H9 (cell line): ENCODE measurements around the gene SULT1C3. TPM values are rescaled to one million over a fixed set of nuclear protein-coding genes. Genes with fewer than 3 reads are reported as not detected.

Source experiments
- DNase-seq: peaks from one replicate; pipeline ENCODE4 v3.0.0-alpha.2; 2017
- H2AFZ ChIP-seq: one replicate; pipeline ENCODE4 v1.6.1; 2013; ENCODE audit warnings: mild to moderate bottlenecking, low read length, control low read depth, moderate library complexity
- H2AK5ac ChIP-seq: 2 replicates; pipeline ENCODE4 v1.6.1; 2013; ENCODE audit warnings: low read length, control low read depth, mixed read lengths; ENCODE audit not compliant: insufficient read length
- H2BK120ac ChIP-seq: one replicate; pipeline ENCODE4 v1.6.1; 2013; ENCODE audit warnings: low read depth, mild to moderate bottlenecking, low read length, control low read depth, inconsistent platforms; ENCODE audit not compliant: poor library complexity, severe bottlenecking
- H2BK12ac ChIP-seq: 2 replicates; pipeline ENCODE4 v1.6.1; 2013; ENCODE audit warnings: low read length, control low read depth, mixed read lengths, low read depth; ENCODE audit not compliant: insufficient read length
- H2BK15ac ChIP-seq: 2 replicates; pipeline ENCODE4 v1.6.1; 2013; ENCODE audit warnings: low read depth, low read length, control low read depth
- H2BK20ac ChIP-seq: one replicate; pipeline ENCODE4 v1.6.1; 2013; ENCODE audit warnings: low read depth, mild to moderate bottlenecking, low read length, control low read depth, inconsistent platforms; ENCODE audit not compliant: poor library complexity, severe bottlenecking
- H2BK5ac ChIP-seq: 2 replicates; pipeline ENCODE4 v1.6.1; 2013; ENCODE audit warnings: low read length, control low read depth, mixed read lengths; ENCODE audit not compliant: insufficient read length
- H3K14ac ChIP-seq: 2 replicates; pipeline ENCODE4 v1.6.1; 2013; ENCODE audit warnings: low read length, control low read depth; ENCODE audit not compliant: insufficient read depth
- H3K18ac ChIP-seq: 2 replicates; pipeline ENCODE4 v1.6.1; 2013; ENCODE audit warnings: low read depth, mild to moderate bottlenecking, mixed read lengths, low read length, control low read depth; ENCODE audit not compliant: insufficient read length
- H3K23ac ChIP-seq: 2 replicates; pipeline ENCODE4 v1.6.1; 2013; ENCODE audit warnings: low read length, control low read depth, mixed read lengths, low read depth; ENCODE audit not compliant: insufficient read length
- H3K23me2 ChIP-seq: 2 replicates; pipeline ENCODE4 v1.6.1; 2013; ENCODE audit warnings: low read depth, mild to moderate bottlenecking, mixed read lengths, low read length, control low read depth; ENCODE audit not compliant: insufficient read length, poor library complexity, severe bottlenecking
- H3K27ac ChIP-seq: 2 replicates; pipeline ENCODE4 v1.5.1; 2013; ENCODE audit warnings: low read length, control low read depth, mixed read lengths, low read depth; ENCODE audit not compliant: insufficient read length
- H3K27me3 ChIP-seq: 2 replicates; pipeline ENCODE4 v1.6.1; 2013; ENCODE audit warnings: low read length, control low read depth, inconsistent platforms; ENCODE audit not compliant: insufficient read depth
- H3K4ac ChIP-seq: 2 replicates; pipeline ENCODE4 v1.6.1; 2013; ENCODE audit warnings: low read depth, mild to moderate bottlenecking, control low read depth, inconsistent platforms, low read length, moderate library complexity
- H3K4me1 ChIP-seq: 2 replicates; pipeline ENCODE4 v1.6.1; 2013; ENCODE audit warnings: low read length, control low read depth, inconsistent platforms; ENCODE audit not compliant: insufficient read depth
- H3K4me2 ChIP-seq: 2 replicates; pipeline ENCODE4 v1.6.1; 2013; ENCODE audit warnings: low read length, control low read depth, mixed read lengths; ENCODE audit not compliant: insufficient read length, insufficient read depth
- H3K56ac ChIP-seq: 2 replicates; pipeline ENCODE4 v1.6.1; 2013; ENCODE audit warnings: low read depth, mild to moderate bottlenecking, mixed read lengths, low read length, control low read depth; ENCODE audit not compliant: insufficient read length
- H3K79me1 ChIP-seq: 2 replicates; pipeline ENCODE4 v1.6.1; 2013; ENCODE audit warnings: low read depth, mild to moderate bottlenecking, moderate library complexity, low read length, control low read depth, inconsistent platforms; ENCODE audit not compliant: insufficient read depth, poor library complexity, severe bottlenecking
- H3K79me2 ChIP-seq: 2 replicates; pipeline ENCODE4 v1.6.1; 2013; ENCODE audit warnings: low read length, control low read depth, inconsistent platforms; ENCODE audit not compliant: insufficient read depth
- H3K9ac ChIP-seq: 2 replicates; pipeline ENCODE4 v1.6.1; 2013; ENCODE audit warnings: low read length, control low read depth, mixed read lengths; ENCODE audit not compliant: insufficient read length; ENCODE audit errors: extremely low read depth
- H3K9me3 ChIP-seq: one replicate; pipeline ENCODE4 v1.6.1; 2013; ENCODE audit warnings: low read depth, low read length, inconsistent platforms; ENCODE audit not compliant: control insufficient read depth
- H3T11ph ChIP-seq: one replicate; pipeline ENCODE4 v1.6.1; 2013; ENCODE audit warnings: mild to moderate bottlenecking, low read length, control low read depth, inconsistent platforms
- H4K20me1 ChIP-seq: one replicate; pipeline ENCODE4 v1.6.1; 2013; ENCODE audit not compliant: control insufficient read depth, insufficient read length, insufficient read depth
- H4K5ac ChIP-seq: 2 replicates; pipeline ENCODE4 v1.6.1; 2013; ENCODE audit warnings: low read depth, mild to moderate bottlenecking, mixed read lengths, low read length, control low read depth; ENCODE audit not compliant: insufficient read length
- H4K8ac ChIP-seq: replicated peaks from 2 replicates; pipeline ENCODE4 v1.6.1; 2013; ENCODE audit warnings: low read length, control low read depth, mixed read lengths, low read depth; ENCODE audit not compliant: insufficient read length
- H4K91ac ChIP-seq: 2 replicates; pipeline ENCODE4 v1.6.1; 2013; ENCODE audit warnings: low read depth, mild to moderate bottlenecking, moderate library complexity, mixed read lengths, low read length, control low read depth; ENCODE audit not compliant: insufficient read length
- H3K27ac Mint-ChIP-seq, 3 experiments: 2 replicates in 2 of 3; 3 replicates in 1 of 3; pipeline ENCODE4 v1.8.0; 2020 to 2021; ENCODE audit warnings: mixed read lengths in 3 of 3, mild to moderate bottlenecking in 1 of 3, moderate library complexity in 1 of 3
- H3K27me3 Mint-ChIP-seq: 2 replicates; pipeline ENCODE4 v1.8.0; 2021; ENCODE audit warnings: low read depth, mild to moderate bottlenecking, moderate library complexity, mixed read lengths
- H3K36me3 Mint-ChIP-seq, 3 experiments: 2 replicates in 2 of 3; 3 replicates in 1 of 3; pipeline ENCODE4 v1.8.0; 2020 to 2021; ENCODE audit warnings: low read depth in 3 of 3, mixed read lengths in 3 of 3; ENCODE audit not compliant: insufficient read depth in 1 of 3
- H3K4me1 Mint-ChIP-seq, 2 experiments: 2 replicates each; pipeline ENCODE4 v1.8.0; 2020; ENCODE audit warnings: mixed read lengths in 2 of 2
- H3K4me3 Mint-ChIP-seq, 2 experiments: 2 replicates in 1 of 2; 3 replicates in 1 of 2; pipeline ENCODE4 v1.8.0; 2020 to 2021; ENCODE audit warnings: mild to moderate bottlenecking in 2 of 2, mixed read lengths in 2 of 2, moderate library complexity in 1 of 2
- H3K9me3 Mint-ChIP-seq, 2 experiments: 2 replicates in 1 of 2; 3 replicates in 1 of 2; pipeline ENCODE4 v1.8.0; 2020; ENCODE audit warnings: mild to moderate bottlenecking in 2 of 2, mixed read lengths in 2 of 2, moderate library complexity in 1 of 2
- CTCF ChIP-seq: fragments of 200-600 bp; sonication (generic); conservative IDR thresholded peaks from 3 replicates; pipeline ENCODE4 v1.8.0; 2021; ENCODE audit warnings: antibody characterized with exemption, mild to moderate bottlenecking
- WGBS: extraction: QIAGEN DNeasy Blood & Tissue Kit; methylation state at CpG from one replicate; pipeline ENCODE4 v1.1.7; 2013; ENCODE audit warnings: missing lambda C conversion rate, low lambda C conversion rate, mixed read lengths; ENCODE audit not compliant: insufficient read length; ENCODE audit errors: extremely low coverage; 5-methylcytosine and 5-hydroxymethylcytosine counted together
- total RNA-seq: library from RNA; stranded (reverse); gene quantifications from 2 replicates; pipeline ENCODE4 v1.2.1, GENCODE V29; 2021

SULT1C3 gene
- total RNA-seq, 1 experiment from 2014 or later = not detected

GRCh38 chr2:108260773-108261172 lies 21.0 kb downstream of the SULT1C3 start:
- H3K27me3 ChIP-seq = no peaks in the 10 kb centered on the region
- TF ChIP-seq CTCF = no peak
- no peak overlapping the region for H4K91ac ChIP-seq
- H2AFZ ChIP-seq = no peak overlapping the region
- H4K5ac ChIP-seq = no peak overlapping the region
- no peak for DNase-seq
- Mint-ChIP-seq H3K36me3 (peaks cover 0 to 14% (median 4%) of the 10 kb centered on the region in 3 experiments; a peak in 2 of 7 replicates), H3K4me3 (no peak overlapping the region), H3K27me3 (peaks cover 2% of the 10 kb centered on the region), H3K9me3 (peaks cover 5 to 7% of the 10 kb centered on the region in 2 experiments), H3K27ac (no peak overlapping the region), H3K4me1 (peaks cover 15 to 27% of the 10 kb centered on the region in 2 experiments)
- no peak overlapping the region for H2AK5ac ChIP-seq
- no peak overlapping the region for H3K9ac ChIP-seq
- no peak overlapping the region for H2BK20ac ChIP-seq
- H3K14ac ChIP-seq = no peak overlapping the region
- no peak overlapping the region for H3T11ph ChIP-seq
- H3K23ac ChIP-seq = no peak overlapping the region
- H2BK12ac ChIP-seq = no peak overlapping the region
- H3K18ac ChIP-seq = no peak overlapping the region
- no peak overlapping the region for H3K4ac ChIP-seq
- no peak overlapping the region for H2BK120ac ChIP-seq
- no peaks in the 10 kb centered on the region for H3K79me2 ChIP-seq
- no peak overlapping the region for H2BK5ac ChIP-seq
- H3K4me2 ChIP-seq = no peak overlapping the region
- H3K79me1 ChIP-seq = no peaks in the 10 kb centered on the region
- H4K20me1 ChIP-seq = no peaks in the 10 kb centered on the region
- H2BK15ac ChIP-seq = no peak overlapping the region
- no peaks in the 10 kb centered on the region for H3K9me3 ChIP-seq
- H3K27ac ChIP-seq = no peak overlapping the region
- no peaks in the 10 kb centered on the region for H3K23me2 ChIP-seq
- WGBS = no CpG with 5 or more reads among the region's 1 CpG
- H4K8ac ChIP-seq = no peak overlapping the region
- no peaks in the 10 kb centered on the region for H3K4me1 ChIP-seq
- H3K56ac ChIP-seq = no peak overlapping the region
